Measurements from ENCODE around the gene LHFPL2.
"Not testable (repeated sequence)": the region's sequence is repeated elsewhere in the genome, so short reads cannot be mapped to it uniquely, and the experiment has no call there.

Gene LHFPL2

GRCh38 chr5:78669331-78669730, 20.8 kb upstream of the LHFPL2 start:
- in situ Hi-C loops (cut with HindIII; ENCODE audit: low pct_ligation_motif_present, low pct_unique_long_range_greater_than_20kb, low sequenced_read_pairs): no loop called here
- DNase-seq: no peak

- no peak for DNase-seq
- in situ Hi-C loops (cut with HindIII; ENCODE audit: low pct_ligation_motif_present, low pct_unique_long_range_greater_than_20kb, low sequenced_read_pairs): no loop called here
Observed at GRCh38 chr5:78667461-78668103, 19.0 kb upstream of the LHFPL2 start.

DNA sequence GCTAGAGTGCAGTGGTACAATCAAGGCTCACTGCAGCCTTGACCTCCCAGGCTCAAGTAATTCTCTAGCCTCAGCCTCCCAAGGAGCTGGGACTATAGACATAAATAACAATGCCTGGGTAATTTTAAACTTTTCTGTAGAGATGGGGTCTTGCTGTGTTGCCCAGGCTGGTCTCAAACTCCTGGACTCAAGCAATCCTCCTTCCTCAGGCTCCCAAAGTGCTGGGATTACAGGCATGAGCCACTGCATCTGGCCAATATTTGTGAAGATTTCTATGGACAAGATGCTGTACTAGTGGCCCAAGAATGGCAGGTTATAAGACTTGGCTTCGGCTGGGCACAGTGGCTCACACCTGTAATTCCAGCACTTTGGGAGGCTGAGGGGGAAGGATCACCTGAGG, 18.4 kb upstream of the LHFPL2 start:
- DNase-seq; in situ Hi-C loops (cut with HindIII; ENCODE audit: low pct_ligation_motif_present, low pct_unique_long_range_greater_than_20kb, low sequenced_read_pairs): not testable (repeated sequence)

- in situ Hi-C loops (cut with HindIII; ENCODE audit: low pct_ligation_motif_present, low pct_unique_long_range_greater_than_20kb, low sequenced_read_pairs): no loop called here
- DNase-seq: no peak
Observed at GRCh38 chr5:78666041-78666444, 17.5 kb upstream of the LHFPL2 start.

- in situ Hi-C loops (cut with HindIII; ENCODE audit: low pct_ligation_motif_present, low pct_unique_long_range_greater_than_20kb, low sequenced_read_pairs): no loop called here
- no peak for DNase-seq
Observed at GRCh38 chr5:78665534-78665933, 17.0 kb upstream of the LHFPL2 start.

- DNase-seq: no peak
- in situ Hi-C loops (cut with HindIII; ENCODE audit: low pct_ligation_motif_present, low pct_unique_long_range_greater_than_20kb, low sequenced_read_pairs): no loop called here
Observed at GRCh38 chr5:78662323-78662722, 13.8 kb upstream of the LHFPL2 start.

- in situ Hi-C loops (cut with HindIII; ENCODE audit: low pct_ligation_motif_present, low pct_unique_long_range_greater_than_20kb, low sequenced_read_pairs): no loop called here
- no peak for DNase-seq
Observed at GRCh38 chr5:78661691-78662090, 13.1 kb upstream of the LHFPL2 start.

DNA sequence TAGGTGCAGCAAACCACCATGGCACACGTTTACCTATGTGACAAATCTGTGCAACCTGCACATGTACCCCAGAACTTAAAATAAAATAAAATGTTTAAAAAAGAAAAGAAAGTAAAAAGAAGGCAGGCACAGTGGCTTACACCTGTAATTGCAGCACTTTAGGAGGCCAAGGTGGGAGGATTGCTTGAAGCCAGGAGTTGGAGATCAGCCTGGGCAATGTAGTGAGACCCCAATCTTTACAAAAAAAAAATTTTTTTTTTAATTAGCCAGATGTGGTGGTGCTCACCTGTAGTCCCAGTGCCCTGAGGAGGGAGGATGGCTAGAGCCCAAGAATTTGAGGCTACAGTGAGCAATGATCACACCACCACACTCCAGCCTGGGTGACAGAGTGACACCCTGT, 12.5 kb upstream of the LHFPL2 start:
- in situ Hi-C loops (cut with HindIII; ENCODE audit: low pct_ligation_motif_present, low pct_unique_long_range_greater_than_20kb, low sequenced_read_pairs): no loop called here
- DNase-seq: no peak

GRCh38 chr5:78660401-78660800, 11.8 kb upstream of the LHFPL2 start:
- no peak for DNase-seq
- in situ Hi-C loops (cut with HindIII; ENCODE audit: low pct_ligation_motif_present, low pct_unique_long_range_greater_than_20kb, low sequenced_read_pairs): no loop called here

GRCh38 chr5:78659714-78660113, 11.1 kb upstream of the LHFPL2 start:
- in situ Hi-C loops (cut with HindIII; ENCODE audit: low pct_ligation_motif_present, low pct_unique_long_range_greater_than_20kb, low sequenced_read_pairs): no loop called here
- no peak for DNase-seq

GRCh38 chr5:78659114-78659513, 10.5 kb upstream of the LHFPL2 start:
- DNase-seq: no peak
- in situ Hi-C loops (cut with HindIII; ENCODE audit: low pct_ligation_motif_present, low pct_unique_long_range_greater_than_20kb, low sequenced_read_pairs): no loop called here

DNA sequence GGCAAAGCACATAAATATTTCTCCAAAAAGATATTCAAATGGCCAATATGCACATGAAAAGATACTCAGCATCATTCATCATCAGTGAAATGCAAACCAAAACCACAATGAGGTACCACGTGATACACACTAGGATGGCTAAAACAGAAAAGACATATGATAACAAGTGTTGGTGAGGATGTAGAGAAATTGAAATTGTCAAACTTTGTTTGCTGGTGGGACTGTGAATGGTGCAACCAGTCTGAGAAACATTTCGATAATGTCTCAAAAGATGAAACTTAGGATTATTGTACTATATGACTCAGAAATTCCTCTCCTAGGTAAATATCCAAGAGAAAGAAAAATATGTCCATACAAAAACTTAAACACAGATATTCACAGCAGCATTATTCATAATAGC, 8.6 kb upstream of the LHFPL2 start:
- in situ Hi-C loops (cut with HindIII; ENCODE audit: low pct_ligation_motif_present, low pct_unique_long_range_greater_than_20kb, low sequenced_read_pairs): no loop called here
- DNase-seq: no peak

DNA sequence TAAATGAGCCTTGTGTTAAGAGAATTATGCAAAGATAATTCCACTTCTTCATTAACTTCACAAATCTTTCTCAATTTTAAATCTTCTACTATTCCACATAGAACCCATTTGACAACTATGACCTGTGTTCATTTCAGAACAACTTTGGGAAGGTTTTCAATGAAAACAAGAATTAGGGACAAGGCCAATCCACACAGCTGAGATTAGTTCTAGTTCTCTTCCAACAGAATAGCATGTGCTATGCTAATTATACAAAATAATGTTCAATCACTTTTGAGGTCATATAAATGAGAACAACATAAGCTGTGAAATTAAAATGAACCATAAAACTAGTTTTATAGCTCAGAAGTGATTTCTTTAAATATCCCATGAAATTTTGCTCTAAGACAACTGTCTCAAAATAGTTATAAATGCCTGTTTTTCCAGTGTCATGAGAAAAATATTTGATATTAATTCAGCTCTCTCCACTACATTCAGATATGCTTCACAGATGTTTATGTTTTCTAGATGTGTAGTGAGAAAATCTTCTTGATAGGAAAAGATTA, 7.2 kb upstream of the LHFPL2 start:
- no peak for DNase-seq
- in situ Hi-C loops (cut with HindIII; ENCODE audit: low pct_ligation_motif_present, low pct_unique_long_range_greater_than_20kb, low sequenced_read_pairs): no loop called here

GRCh38 chr5:78654386-78654785, 5.8 kb upstream of the LHFPL2 start:
- no peak for DNase-seq
- in situ Hi-C loops (cut with HindIII; ENCODE audit: low pct_ligation_motif_present, low pct_unique_long_range_greater_than_20kb, low sequenced_read_pairs): no loop called here

DNA sequence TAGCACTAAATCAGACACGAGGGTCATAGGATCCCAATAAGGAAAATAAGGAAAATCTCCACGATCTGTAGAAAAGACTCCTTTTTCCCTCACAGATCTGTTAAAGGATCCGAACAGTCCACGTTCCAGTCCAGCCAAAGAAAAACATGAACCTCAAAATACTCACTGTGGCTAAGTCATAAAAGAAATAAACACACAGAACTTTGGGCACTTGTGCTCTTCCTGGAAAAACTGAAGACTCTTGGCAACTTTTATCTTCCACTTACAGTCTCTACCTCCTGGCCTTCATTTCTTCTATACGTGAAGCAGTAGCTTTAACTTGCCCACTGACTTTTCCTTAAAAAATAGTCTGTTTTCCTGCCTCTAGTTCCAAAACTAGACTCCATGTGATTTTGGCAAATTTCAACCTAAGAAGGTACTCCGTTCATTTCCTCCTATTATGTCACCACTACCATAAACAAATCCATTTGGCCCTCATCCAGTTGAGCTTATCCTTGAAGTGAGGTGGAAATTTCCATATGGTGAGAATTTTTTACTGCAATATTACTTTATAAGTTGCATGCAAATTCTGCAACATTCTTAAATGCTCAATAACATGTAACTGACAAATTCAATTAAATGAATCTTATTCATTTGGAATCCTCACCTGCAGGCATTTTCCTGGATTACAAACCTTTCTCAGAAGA, 5.3 kb upstream of the LHFPL2 start:
- no peak for DNase-seq
- in situ Hi-C loops (cut with HindIII; ENCODE audit: low pct_ligation_motif_present, low pct_unique_long_range_greater_than_20kb, low sequenced_read_pairs): no loop called here

GRCh38 chr5:78653031-78653430, 4.5 kb upstream of the LHFPL2 start:
- in situ Hi-C loops (cut with HindIII; ENCODE audit: low pct_ligation_motif_present, low pct_unique_long_range_greater_than_20kb, low sequenced_read_pairs): no loop called here
- DNase-seq: no peak

DNA sequence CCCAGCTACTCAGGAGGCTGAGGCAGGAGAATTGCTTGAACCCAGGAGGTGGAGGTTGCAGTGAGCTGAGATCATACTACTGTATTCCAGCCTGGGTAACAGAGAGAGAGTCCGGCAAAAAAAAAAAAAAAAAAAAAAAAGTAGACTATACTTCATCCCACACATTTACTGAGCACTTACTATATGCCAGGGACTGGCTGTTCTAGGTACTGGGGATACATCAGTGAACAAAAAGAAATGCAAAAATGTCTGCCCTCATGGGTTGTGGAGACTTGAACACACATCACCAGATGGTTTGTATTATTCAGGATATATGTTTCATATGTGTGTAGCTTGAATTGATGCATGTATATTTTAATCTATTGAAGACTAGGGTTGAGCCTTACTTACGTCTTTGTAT, 2.9 kb upstream of the LHFPL2 start:
- no peak for DNase-seq
- in situ Hi-C loops (cut with HindIII; ENCODE audit: low pct_ligation_motif_present, low pct_unique_long_range_greater_than_20kb, low sequenced_read_pairs): no loop called here

GRCh38 chr5:78650531-78650930, 2.0 kb upstream of the LHFPL2 start:
- DNase-seq: no peak

DNA sequence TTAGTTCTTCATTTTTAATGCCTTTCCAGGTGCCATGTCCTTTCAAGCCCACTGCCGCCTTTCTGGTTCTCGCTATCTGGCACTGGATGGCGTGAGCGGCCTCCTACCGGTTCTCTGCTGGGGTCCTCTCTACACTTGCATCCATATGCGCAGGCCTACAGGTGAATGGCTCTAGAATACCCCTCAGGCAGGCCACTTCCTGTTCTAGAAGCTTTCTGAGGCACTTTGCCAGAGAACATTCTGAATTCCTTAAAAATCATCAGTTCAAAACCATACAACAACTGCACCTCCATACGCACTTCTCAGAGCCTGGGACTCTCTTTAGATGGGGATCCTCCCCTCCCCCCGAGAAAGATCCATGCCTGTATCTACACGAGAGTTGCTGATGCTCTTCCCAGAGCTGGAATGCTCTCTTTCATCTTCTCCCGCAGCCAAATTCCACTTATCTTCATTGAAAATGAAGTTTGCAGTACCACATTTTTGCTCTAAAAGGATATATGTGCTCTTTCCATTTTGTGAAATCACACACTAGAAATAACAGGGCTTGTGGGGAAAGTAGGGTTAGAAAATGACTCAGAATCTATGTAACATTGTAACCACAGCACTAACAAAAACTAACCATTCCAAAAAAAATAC, 1.4 kb upstream of the LHFPL2 start:
- DNase-seq: no peak
- in situ Hi-C loops (cut with HindIII; ENCODE audit: low pct_ligation_motif_present, low pct_unique_long_range_greater_than_20kb, low sequenced_read_pairs): loop anchor here (25.0 kb wide), 1 partner anchor 113 kb away; no protein-coding TSS in a partner anchor

More at GRCh38 chr5:78650531-78650930, 2.0 kb upstream of the LHFPL2 start:
- in situ Hi-C loops (cut with HindIII; ENCODE audit: low pct_ligation_motif_present, low pct_unique_long_range_greater_than_20kb, low sequenced_read_pairs): no loop called here

All from ACHN (cell line).